Measurements from ENCODE around the gene LRRC8D. TPM values are rescaled to one million over a fixed set of nuclear protein-coding genes. Genes with fewer than 3 reads are reported as not detected.
A peak's percentile ranks its signal among the peaks of the same experiment; 100 is the strongest.

Gene LRRC8D
- total RNA-seq, 1 experiment from 2014 or later = 37.2 TPM

GRCh38 chr1:89910268-89910667 lies 89.4 kb downstream of the LRRC8D start:
- H3T11ph ChIP-seq (ENCODE audit: low read length) = no peak overlapping the region
- no peak overlapping the region for H3K23ac ChIP-seq (ENCODE audit: insufficient read length, low read depth, low read length)
- no peaks in the 10 kb centered on the region for H3K9me3 ChIP-seq (ENCODE audit: control insufficient read depth, low read depth, low read length)
- no peak for DNase-seq
- no peak overlapping the region for H2BK5ac ChIP-seq (ENCODE audit: insufficient read length, low read length)
- no peaks in the 10 kb centered on the region for H3K27me3 ChIP-seq (ENCODE audit: insufficient read depth, low read length)
- peaks cover 34% of the 10 kb centered on the region for H3K4me1 ChIP-seq (ENCODE audit: insufficient read depth, low read length)
- Mint-ChIP-seq H3K27ac (peak overlapping the region; percentile 95 to 99 (median 99); a peak in 6 of 7 replicates), H3K27me3 (ENCODE audit: low read depth) (no peaks in the 10 kb centered on the region), H3K36me3 (ENCODE audit: insufficient read depth in 1 of 3, low read depth in 3 of 3) (peaks cover 3 to 7% (median 7%) of the 10 kb centered on the region in 3 experiments; a peak in 3 of 7 replicates), H3K4me3 (no peak overlapping the region), H3K4me1 (peaks cover 79% of the 10 kb centered on the region in 2 experiments), H3K9me3 (no peaks in the 10 kb centered on the region)
- H2AK5ac ChIP-seq (ENCODE audit: insufficient read length, low read length) = no peak overlapping the region
- no peak overlapping the region for H4K8ac ChIP-seq (replicated peaks; ENCODE audit: insufficient read length, low read depth, low read length)
- no peak overlapping the region for H2BK20ac ChIP-seq (ENCODE audit: low read depth, low read length, poor library complexity, severe bottlenecking)
- H4K20me1 ChIP-seq (ENCODE audit: control insufficient read depth, insufficient read depth, insufficient read length) = no peaks in the 10 kb centered on the region
- H3K56ac ChIP-seq (ENCODE audit: insufficient read length, low read depth, low read length) = no peak overlapping the region
- H3K4ac ChIP-seq (ENCODE audit: low read depth, low read length) = no peak overlapping the region
- no peak overlapping the region for H4K91ac ChIP-seq (ENCODE audit: insufficient read length, low read depth, low read length)
- no peak overlapping the region for H3K14ac ChIP-seq (ENCODE audit: insufficient read depth, low read length)
- TF ChIP-seq, protein P1, sequence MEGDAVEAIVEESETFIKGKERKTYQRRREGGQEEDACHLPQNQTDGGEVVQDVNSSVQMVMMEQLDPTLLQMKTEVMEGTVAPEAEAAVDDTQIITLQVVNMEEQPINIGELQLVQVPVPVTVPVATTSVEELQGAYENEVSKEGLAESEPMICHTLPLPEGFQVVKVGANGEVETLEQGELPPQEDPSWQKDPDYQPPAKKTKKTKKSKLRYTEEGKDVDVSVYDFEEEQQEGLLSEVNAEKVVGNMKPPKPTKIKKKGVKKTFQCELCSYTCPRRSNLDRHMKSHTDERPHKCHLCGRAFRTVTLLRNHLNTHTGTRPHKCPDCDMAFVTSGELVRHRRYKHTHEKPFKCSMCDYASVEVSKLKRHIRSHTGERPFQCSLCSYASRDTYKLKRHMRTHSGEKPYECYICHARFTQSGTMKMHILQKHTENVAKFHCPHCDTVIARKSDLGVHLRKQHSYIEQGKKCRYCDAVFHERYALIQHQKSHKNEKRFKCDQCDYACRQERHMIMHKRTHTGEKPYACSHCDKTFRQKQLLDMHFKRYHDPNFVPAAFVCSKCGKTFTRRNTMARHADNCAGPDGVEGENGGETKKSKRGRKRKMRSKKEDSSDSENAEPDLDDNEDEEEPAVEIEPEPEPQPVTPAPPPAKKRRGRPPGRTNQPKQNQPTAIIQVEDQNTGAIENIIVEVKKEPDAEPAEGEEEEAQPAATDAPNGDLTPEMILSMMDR (conservative IDR thresholded peaks at IDR 0.05) = no peak
- H3K23me2 ChIP-seq (ENCODE audit: insufficient read length, low read depth, low read length, poor library complexity, severe bottlenecking) = no peaks in the 10 kb centered on the region
- no peak overlapping the region for H2AFZ ChIP-seq (ENCODE audit: low read length)
- no peak overlapping the region for H3K4me2 ChIP-seq (ENCODE audit: insufficient read depth, insufficient read length, low read length)
- no peak overlapping the region for H3K9ac ChIP-seq (ENCODE audit: extremely low read depth, insufficient read length, low read length)
- no peak overlapping the region for H2BK15ac ChIP-seq (ENCODE audit: low read depth, low read length)
- no peak overlapping the region for H3K18ac ChIP-seq (ENCODE audit: insufficient read length, low read depth, low read length)
- H3K79me1 ChIP-seq (ENCODE audit: insufficient read depth, low read depth, low read length, poor library complexity, severe bottlenecking) = peaks cover 3% of the 10 kb centered on the region
- peaks cover 5% of the 10 kb centered on the region; the same call in 1 of the 2 replicates for H3K79me2 ChIP-seq (ENCODE audit: insufficient read depth, low read length)
- H2BK12ac ChIP-seq (ENCODE audit: insufficient read length, low read depth, low read length) = no peak overlapping the region
- H2BK120ac ChIP-seq (ENCODE audit: low read depth, low read length, poor library complexity, severe bottlenecking) = no peak overlapping the region
- no peak overlapping the region for H4K5ac ChIP-seq (ENCODE audit: insufficient read length, low read depth, low read length)
- peak overlapping the region; percentile 92 for H3K27ac ChIP-seq (ENCODE audit: insufficient read length, low read depth, low read length)

All from H9 (cell line).